ENCODE measurements around the gene WASF2. TPM values are rescaled to one million over a fixed set of nuclear protein-coding genes. Genes with fewer than 3 reads are reported as not detected.

The WASF2 gene
- polyA plus RNA-seq, 1 donor from 2014 or later = 2.5 TPM

DNA sequence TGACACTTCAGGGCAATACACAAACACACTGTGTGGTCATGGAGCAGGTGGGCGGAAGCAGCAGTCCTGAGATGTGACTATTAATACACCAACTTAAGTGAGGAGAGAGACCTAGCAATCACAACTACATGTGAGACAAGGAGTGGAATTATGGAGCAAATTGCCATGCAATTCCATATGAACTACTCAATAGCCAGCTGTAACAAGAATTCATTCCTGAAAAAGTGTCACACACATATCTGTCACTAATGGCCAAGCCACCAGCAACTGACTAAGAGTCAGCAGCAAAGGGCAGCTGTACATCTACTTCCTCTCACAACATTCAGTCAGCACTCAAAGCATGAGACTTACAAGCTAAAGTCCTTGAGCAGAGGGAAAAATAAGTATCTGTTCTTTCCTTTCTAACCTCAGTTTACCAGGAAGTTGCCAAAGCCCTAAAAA, 51.3 kb downstream of the WASF2 start:
- Histone ChIP-seq H3K27me3 (ENCODE audit: insufficient read depth, low read depth, low read length) (no peaks in the 10 kb centered on the region), H3K79me2 (replicated peaks; ENCODE audit: insufficient read depth, low read length) (no peaks in the 10 kb centered on the region), H3F3A (ENCODE audit: insufficient read depth, low read length, poor library complexity, severe bottlenecking) (no peaks in the 10 kb centered on the region), H3K4me2 (ENCODE audit: low read length) (no peak overlapping the region), H3K36me3 (ENCODE audit: insufficient read depth, low read length) (no peaks in the 10 kb centered on the region), H3K9me2 (ENCODE audit: insufficient read depth, low read length) (no peaks in the 10 kb centered on the region), H3K9ac (ENCODE audit: low read length) (no peak overlapping the region), H4K20me1 (ENCODE audit: insufficient read depth) (no peaks in the 10 kb centered on the region), H2AFZ (ENCODE audit: low read depth, low read length) (no peak overlapping the region), H3K4me3 (ENCODE audit: low read length) (no peak overlapping the region), H3K9me3 (ENCODE audit: low read length) (no peaks in the 10 kb centered on the region), H3K27ac (ENCODE audit: low read length) (no peak overlapping the region)
- TF ChIP-seq EP300 (conservative IDR thresholded peaks at IDR 0.05; ENCODE audit: poor library complexity, severe bottlenecking) (no peak), POLR2AphosphoS5 (IDR thresholded peaks at IDR 0.05) (peak; percentile 32), EZH2 (IDR thresholded peaks at IDR 0.05; ENCODE audit: borderline replicate concordance, insufficient read depth, low read length, poor library complexity, severe bottlenecking) (no peak), RAD21 (conservative IDR thresholded peaks at IDR 0.05) (no peak), TAF1 (IDR thresholded peaks at IDR 0.05; ENCODE audit: low read depth) (no peak)
- TF ChIP-seq, protein P1, sequence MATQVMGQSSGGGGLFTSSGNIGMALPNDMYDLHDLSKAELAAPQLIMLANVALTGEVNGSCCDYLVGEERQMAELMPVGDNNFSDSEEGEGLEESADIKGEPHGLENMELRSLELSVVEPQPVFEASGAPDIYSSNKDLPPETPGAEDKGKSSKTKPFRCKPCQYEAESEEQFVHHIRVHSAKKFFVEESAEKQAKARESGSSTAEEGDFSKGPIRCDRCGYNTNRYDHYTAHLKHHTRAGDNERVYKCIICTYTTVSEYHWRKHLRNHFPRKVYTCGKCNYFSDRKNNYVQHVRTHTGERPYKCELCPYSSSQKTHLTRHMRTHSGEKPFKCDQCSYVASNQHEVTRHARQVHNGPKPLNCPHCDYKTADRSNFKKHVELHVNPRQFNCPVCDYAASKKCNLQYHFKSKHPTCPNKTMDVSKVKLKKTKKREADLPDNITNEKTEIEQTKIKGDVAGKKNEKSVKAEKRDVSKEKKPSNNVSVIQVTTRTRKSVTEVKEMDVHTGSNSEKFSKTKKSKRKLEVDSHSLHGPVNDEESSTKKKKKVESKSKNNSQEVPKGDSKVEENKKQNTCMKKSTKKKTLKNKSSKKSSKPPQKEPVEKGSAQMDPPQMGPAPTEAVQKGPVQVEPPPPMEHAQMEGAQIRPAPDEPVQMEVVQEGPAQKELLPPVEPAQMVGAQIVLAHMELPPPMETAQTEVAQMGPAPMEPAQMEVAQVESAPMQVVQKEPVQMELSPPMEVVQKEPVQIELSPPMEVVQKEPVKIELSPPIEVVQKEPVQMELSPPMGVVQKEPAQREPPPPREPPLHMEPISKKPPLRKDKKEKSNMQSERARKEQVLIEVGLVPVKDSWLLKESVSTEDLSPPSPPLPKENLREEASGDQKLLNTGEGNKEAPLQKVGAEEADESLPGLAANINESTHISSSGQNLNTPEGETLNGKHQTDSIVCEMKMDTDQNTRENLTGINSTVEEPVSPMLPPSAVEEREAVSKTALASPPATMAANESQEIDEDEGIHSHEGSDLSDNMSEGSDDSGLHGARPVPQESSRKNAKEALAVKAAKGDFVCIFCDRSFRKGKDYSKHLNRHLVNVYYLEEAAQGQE (IDR thresholded peaks at IDR 0.05; ENCODE audit: borderline replicate concordance) = peak; percentile 21

DNA sequence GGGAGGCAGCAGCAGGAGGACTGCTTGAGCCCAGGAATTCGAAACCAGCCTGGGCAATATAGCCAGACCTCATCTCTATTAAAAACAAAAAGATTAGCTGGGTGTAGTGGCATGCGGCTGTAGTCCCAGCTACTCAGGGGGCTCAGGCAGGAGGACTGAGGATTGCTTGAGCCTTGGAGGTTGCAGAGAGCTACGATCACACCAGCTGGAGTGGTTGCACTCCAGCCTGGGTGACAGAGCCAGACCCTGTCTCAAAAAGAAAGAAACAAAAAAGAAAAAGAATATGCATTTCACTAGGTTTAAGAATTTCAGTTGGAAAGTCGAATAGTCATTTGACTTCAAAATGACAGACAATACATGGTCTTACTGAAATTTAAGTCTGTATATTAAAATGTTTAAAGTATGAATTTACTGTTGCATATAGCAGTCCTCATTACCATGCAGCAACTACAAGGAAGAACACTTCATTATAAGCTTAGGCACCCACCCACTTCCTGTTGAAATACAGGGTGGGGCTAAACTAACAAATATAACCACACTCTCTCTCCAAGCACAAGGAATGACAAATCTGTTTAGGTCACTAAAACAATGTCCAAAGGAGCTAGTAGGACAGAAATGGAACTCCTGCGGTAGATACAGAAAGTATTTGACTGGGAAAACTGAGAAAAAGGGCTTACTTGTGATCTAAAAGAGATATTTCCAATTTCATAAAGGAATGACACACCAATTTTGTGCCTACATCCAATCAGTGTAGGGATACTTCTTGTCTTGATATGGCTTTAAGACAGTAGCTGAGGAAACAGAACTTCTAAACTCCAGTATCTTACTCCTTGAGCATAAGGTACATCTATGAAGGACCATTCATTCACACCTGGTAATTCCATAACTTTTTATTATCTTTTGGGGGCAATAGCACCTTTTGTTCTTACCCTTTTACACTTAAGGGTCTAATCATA, 53.5 kb downstream of the WASF2 start:
- Histone ChIP-seq H2AFZ (ENCODE audit: low read depth, low read length) (no peak overlapping the region), H3K27ac (ENCODE audit: low read length) (no peak overlapping the region), H3K9me2 (ENCODE audit: insufficient read depth, low read length) (no peaks in the 10 kb centered on the region), H3K36me3 (ENCODE audit: insufficient read depth, low read length) (no peaks in the 10 kb centered on the region), H3K79me2 (replicated peaks; ENCODE audit: insufficient read depth, low read length) (no peaks in the 10 kb centered on the region), H3K9me3 (ENCODE audit: low read length) (no peaks in the 10 kb centered on the region), H3K9ac (ENCODE audit: low read length) (no peak overlapping the region), H3F3A (ENCODE audit: insufficient read depth, low read length, poor library complexity, severe bottlenecking) (no peaks in the 10 kb centered on the region), H4K20me1 (ENCODE audit: insufficient read depth) (no peaks in the 10 kb centered on the region), H3K4me3 (ENCODE audit: low read length) (no peak overlapping the region), H3K27me3 (ENCODE audit: insufficient read depth, low read depth, low read length) (no peaks in the 10 kb centered on the region), H3K4me2 (ENCODE audit: low read length) (no peak overlapping the region)
- TF ChIP-seq RAD21 (conservative IDR thresholded peaks at IDR 0.05) = no peak
- TF ChIP-seq EZH2 (IDR thresholded peaks at IDR 0.05; ENCODE audit: borderline replicate concordance, insufficient read depth, low read length, poor library complexity, severe bottlenecking) = no peak
- TF ChIP-seq MXI1 (conservative IDR thresholded peaks at IDR 0.05; ENCODE audit: poor library complexity, severe bottlenecking) = no peak
- TF ChIP-seq, protein P2, sequence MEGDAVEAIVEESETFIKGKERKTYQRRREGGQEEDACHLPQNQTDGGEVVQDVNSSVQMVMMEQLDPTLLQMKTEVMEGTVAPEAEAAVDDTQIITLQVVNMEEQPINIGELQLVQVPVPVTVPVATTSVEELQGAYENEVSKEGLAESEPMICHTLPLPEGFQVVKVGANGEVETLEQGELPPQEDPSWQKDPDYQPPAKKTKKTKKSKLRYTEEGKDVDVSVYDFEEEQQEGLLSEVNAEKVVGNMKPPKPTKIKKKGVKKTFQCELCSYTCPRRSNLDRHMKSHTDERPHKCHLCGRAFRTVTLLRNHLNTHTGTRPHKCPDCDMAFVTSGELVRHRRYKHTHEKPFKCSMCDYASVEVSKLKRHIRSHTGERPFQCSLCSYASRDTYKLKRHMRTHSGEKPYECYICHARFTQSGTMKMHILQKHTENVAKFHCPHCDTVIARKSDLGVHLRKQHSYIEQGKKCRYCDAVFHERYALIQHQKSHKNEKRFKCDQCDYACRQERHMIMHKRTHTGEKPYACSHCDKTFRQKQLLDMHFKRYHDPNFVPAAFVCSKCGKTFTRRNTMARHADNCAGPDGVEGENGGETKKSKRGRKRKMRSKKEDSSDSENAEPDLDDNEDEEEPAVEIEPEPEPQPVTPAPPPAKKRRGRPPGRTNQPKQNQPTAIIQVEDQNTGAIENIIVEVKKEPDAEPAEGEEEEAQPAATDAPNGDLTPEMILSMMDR (IDR thresholded peaks at IDR 0.05; ENCODE audit: poor library complexity, severe bottlenecking) = no peak
- no peak for TF ChIP-seq SMC3 (conservative IDR thresholded peaks at IDR 0.05; ENCODE audit: poor library complexity)
- TF ChIP-seq, protein P1 (IDR thresholded peaks at IDR 0.05; ENCODE audit: borderline replicate concordance) = no peak
- TF ChIP-seq TAF1 (IDR thresholded peaks at IDR 0.05; ENCODE audit: low read depth) = no peak
